NOMO-1 treated with dmso at 0.1 percent for 144 hours (cell line): ENCODE data around the gene ING4.
A peak's percentile ranks its signal among the peaks of the same experiment; 100 is the strongest.
"Not testable (repeated sequence)": the region's sequence is repeated elsewhere in the genome, so short reads cannot be mapped to it uniquely, and the experiment has no call there.

Experiments
- DNase-seq: peaks from one replicate; lab custom pipeline; 2025; ENCODE audit not compliant: unreplicated experiment; lab: John Stamatoyannopoulos, UW

ING4 gene

GRCh38 chr12:6662906-6663742 is at the start of gene ING4:
TSS of gene ING4 (minus strand) at chr12:6663119. CDS start at chr12:6663101, 18 bp downstream.
- DNase-seq: peak; percentile 99

- no peak for DNase-seq
Observed at GRCh38 chr12:6708960-6709394, 46.1 kb upstream of the ING4 start.

- not testable (repeated sequence) for DNase-seq
Observed at GRCh38 chr12:6708351-6708750, 45.4 kb upstream of the ING4 start.

GRCh38 chr12:6703631-6704030 is 40.7 kb upstream of the ING4 start:
- DNase-seq: no peak

DNA sequence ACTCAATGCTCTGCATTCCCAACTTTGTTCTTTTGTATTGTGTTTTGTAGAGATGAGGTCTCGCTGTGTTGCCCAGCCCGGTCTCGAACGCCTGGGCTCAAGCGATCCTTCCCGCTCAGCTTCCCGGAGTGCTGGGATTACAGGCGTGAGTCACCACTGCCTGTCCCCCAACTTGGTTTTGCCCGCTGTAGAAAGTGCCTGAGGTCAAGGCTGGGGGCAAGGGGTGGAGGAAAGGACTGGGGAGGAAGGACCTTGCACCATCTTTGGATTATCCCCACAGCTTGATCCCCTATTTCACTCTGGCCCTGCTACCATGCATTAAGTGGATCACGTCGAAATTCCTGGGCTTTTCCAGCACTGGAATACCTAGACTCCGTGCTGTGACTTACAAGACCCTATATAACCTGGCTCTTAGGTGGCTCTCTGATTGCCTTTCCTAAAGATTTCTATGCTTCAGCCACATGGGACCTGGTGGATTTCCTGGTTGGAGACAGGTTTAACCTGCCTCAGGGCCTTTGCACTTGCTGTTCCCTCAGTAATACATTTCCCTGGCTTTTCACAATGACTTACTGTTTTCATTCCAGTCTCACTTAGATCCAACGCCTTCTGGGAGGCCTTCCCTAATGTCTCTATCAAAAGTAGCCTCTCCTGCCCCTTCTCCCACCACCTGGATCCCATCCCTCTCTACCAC is 38.3 kb upstream of the ING4 start:
- DNase-seq: no peak

DNA sequence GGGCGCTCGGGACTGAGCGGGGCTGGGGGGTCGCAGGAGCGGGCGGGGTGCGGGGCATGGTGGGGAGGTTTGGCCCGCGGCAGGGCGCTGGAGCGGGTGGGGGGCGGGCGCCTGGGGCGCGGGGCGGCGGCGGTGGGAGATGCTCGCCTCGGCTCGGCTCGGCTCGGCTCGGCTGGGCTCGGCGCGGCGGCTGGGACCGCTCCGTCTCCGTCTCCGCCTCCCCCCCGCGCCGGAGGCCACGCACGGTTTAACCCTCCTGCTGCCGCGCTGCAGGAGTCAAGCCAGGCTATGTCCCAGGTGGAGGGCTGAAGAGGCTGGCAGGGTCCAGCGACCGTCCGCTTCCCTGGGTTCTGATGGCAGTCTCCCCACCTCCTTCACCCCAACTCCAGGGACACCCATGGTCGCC is 37.7 kb upstream of the ING4 start, which contains the start of gene PIANP:
PIANP (minus strand) TSS at position 170 of the 406 bp plus-strand sequence. CDS start 2,754 bp downstream, outside the sequence.
- DNase-seq: no peak

GRCh38 chr12:6699989-6700645 is 37.2 kb upstream of the ING4 start:
- no peak for DNase-seq

DNA sequence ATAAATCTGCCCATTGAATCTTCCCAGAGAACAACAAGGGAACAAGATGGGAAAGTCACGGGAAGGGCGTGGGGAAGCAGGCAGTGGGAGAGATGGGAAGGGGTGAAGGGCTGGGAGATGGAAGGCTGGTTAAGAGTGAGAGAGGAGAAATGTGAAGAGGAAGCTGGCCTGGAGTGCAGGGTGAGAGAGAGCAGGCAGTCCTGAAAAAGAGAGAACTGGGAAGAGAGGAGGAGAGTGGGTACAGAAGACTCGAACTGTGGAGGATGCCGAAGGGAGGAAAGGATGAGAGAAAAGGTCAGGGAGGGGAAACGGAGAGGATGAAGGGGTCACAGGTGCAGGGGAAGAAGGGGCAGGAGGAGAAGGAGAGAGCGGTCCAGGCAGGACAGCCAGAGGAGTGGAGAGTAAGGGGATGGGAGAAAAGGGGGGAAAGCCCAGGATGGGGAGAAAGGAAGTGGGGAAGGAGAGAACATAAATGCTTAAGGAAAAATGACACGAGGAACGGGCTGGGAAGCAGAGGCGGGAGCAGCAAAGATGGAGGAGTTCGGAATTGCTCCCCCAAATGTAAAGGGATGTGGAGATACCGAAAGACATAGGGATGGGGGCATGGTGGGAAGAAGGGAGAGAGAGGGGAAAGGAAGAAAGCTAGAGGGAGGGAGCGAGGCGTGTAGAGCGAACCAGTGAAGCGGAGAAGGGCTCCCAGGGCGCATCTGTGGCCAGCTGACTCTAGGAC is 36.5 kb upstream of the ING4 start:
- no peak for DNase-seq

DNA sequence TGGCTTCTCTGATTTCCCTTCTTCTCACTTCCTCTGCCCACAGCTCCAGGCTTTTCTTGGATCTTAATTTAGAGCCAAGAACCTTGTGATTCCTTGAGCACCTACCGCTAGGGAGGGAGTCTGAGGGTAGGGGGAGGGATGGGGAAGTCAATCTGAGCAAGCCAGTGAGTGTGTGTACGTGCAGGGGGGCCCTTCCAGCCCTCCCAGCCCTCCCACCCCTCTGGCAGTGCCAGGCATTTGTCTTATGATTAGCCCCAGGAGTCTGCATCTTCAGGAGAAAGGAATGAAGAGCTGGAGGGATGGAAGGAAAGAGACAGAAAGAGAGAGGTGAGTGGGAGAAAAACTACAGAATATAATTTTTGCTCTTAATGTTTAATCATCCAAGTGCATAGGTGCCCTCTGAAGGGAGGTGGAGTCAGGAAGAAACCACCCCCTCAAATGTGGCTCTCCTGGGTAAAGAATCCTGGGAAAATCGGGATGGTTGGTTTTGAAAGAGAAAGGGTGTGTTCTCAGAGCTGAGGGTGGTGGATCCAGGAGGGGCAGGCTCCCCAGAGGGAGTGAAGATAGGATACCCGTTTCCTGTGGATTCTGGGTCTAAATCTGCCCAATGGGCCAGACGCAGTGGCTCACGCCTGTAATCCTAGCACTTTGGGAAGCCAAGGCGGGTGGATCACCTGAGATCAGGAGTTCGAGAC is 35.6 kb upstream of the ING4 start:
- no peak for DNase-seq

GRCh38 chr12:6697584-6698351 is 34.8 kb upstream of the ING4 start:
- no peak for DNase-seq

GRCh38 chr12:6696690-6697583 is 34.0 kb upstream of the ING4 start:
- DNase-seq: peak; percentile 60

- DNase-seq: no peak
Observed at GRCh38 chr12:6695313-6696045, 32.6 kb upstream of the ING4 start.

DNA sequence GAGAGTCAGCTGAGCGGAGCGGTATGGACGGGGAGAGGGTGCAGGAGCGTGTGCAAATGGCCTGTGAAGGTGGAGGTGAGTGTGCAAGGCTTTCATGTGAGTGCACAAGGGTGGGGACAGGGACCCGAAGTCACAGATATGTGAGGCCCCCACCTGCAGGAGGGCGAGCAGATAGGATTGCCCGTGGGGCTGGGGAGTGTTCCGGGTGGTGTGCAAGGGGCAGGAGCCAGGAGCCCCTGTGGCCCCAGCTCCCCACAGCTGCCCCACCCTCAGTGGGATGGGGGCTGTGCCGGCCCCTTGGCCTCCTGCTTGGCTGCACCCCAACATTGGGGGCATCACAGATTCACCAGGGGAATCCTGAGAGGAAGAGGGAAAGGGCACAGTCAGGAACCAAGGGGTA is 31.8 kb upstream of the ING4 start:
- DNase-seq: no peak

- DNase-seq: no peak
Observed at GRCh38 chr12:6693832-6694355, 31.0 kb upstream of the ING4 start.

DNA sequence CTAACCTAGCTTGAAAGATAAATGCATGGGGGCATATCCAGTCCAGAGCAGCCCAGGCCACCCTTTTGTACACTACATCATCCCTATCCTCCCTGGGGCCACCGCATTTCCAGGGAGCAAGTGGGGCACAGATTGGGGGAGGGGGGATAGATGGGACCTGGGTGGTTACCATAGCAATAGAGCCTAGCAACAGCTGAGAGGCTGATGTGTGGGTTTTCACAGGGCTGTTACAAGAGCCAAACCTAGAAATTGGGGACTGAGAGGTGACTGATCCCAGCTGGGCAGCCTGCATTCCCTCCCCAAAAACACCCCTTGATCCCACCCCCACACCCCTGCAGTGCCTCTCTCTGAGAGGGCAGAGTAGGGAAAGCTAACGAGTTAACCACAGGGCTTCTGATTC is 30.0 kb upstream of the ING4 start:
- no peak for DNase-seq

GRCh38 chr12:6691473-6691872 is 28.6 kb upstream of the ING4 start:
- no peak for DNase-seq

DNA sequence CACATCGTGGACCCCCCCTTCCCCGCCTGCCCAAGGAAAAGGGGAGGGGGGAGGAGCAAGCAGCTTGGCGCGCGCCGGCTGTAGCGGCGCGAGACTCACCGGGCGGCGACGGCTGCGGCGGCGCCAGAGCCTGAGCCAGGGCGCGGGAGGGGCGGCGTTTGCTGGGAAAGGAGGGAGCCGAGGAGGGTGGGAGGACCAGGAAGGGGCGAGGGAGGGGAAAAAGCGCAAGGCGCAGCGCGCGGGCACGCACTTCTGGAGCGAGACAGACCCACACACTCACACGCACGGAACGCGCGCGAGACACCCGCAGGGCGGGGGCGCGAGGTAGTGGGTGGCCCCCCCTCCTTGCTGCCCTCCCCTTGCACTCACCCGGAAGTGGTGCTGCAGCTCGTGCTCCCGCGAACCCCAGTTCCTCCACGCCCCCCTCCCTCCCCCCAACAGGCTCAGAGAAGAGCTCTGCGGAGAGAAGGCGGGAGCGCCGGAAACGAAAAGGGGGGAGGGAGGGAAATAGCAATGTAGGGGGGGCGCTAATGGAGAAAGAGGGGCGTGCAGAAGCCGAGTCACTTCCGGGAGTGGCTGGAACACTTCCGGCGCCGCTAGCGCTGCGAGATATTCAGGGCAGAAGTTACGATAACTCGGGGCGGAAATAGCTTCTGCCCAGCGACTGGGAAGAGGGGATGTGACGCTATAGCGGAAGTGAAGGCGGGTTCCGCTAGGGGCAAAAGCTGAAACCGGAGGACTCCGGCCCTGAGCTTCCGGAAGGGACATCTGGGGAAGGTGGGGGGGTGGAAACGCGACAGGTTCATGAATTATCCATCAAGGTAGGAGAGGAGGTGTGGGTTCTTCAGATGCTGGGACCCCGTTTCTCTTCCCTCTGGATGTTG is 26.3 kb upstream of the ING4 start, which contains the start of gene ZNF384:
ZNF384 (minus strand) TSS at position 377 of the 884 bp plus-strand sequence. CDS start 9,855 bp downstream, outside the sequence.
- DNase-seq: peak; percentile 99
